Measurements from ENCODE around the gene COPS6. TPM values are rescaled to one million over a fixed set of nuclear protein-coding genes. Genes with fewer than 3 reads are reported as not detected.
A peak's percentile ranks its signal among the peaks of the same experiment; 100 is the strongest.

The COPS6 gene
- total RNA-seq, 1 donor from 2014 or later = 72.5 TPM

DNA sequence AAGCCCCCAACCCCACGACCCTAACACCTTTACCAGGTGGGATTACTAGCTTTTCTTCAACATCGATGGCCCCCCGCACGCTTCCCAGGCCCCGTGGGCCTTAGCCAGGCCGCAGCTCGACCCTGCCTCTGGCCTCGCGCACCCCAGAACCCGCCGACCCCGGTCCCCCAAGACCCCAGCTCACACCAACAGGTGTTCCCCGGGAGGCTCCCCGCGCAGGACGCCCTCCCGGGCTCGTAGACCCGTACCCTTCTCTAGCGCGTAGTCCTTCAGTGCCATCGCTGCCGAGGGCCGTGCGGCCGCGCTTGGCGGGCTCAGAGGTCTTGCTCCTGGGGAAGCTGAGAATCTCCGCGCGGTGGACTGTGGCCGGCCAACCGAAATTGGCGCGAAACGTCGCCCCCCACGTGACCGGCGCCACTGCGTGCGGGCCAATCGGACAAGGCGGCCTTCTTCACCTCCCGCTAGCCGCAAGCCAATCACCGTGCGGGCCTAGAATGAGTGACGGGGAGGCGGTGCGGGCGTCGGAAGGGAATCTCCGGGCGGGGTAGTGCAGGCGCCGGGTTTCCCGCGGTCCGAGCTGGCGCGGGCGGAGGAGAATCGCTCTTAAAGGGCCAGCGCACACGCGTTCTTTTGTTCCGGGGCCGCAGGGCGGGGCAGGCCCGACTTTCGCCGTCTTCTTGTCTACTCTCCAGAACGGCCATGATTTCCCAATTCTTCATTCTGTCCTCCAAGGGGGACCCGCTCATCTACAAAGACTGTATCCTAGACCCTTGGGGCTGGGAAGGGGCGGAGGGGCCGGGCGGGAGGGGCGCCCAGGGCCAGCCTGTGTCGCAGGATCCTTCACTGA lies 12.5 kb downstream of the COPS6 start, which contains the start of the genes AP4M1 and MCM7:
Gene AP4M1 (plus strand): TSS at position 628 of the 847 bp plus-strand sequence. CDS start 72 bp downstream, at position 700.
Gene MCM7 (minus strand): TSS at position 382 of the 847 bp plus-strand sequence. CDS start 103 bp downstream, at position 279.
- DNase-seq (ENCODE audit: low read depth) = peak; percentile 91

DNA sequence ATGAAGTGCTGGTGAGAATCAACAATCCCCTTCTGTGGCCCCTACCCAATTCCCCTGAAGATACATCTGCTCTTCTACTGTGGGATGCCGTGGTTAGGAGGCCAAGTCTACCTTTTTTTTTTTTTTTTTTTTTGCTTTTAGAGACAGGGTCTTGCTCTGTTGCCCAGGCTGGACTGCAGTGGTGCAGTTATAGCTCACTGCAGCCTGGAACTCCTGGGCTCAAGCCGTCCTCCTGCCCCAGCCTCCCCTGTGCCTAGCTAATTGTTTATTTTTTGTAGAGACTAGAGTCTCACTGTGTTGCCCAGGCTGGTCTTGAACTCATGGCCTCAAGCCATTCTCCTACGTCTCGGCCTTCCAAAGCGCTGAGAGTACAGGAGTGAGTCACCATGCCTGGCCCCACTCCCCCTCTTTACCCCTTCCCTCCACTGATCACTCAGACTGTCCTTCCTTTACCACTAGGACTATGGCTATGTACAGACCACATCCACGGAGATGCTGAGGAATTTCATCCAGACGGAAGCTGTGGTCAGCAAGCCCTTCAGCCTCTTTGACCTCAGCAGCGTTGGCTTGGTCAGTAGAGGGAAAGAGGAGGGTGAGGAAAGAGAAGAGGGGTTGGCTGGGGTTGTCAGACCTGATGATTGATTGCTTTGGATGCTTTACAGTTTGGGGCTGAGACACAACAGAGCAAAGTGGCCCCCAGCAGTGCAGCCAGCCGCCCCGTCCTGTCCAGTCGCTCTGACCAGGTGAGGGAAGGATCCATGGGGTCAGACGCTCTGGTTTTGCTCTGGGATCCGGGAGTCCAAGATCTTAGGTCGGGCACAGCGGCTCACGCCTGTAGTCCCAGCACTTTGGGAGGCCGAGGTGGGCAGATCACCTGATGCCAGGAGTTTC lies 14.4 kb downstream of the COPS6 start:
- DNase-seq (ENCODE audit: low read depth) = peak; percentile 58

DNA sequence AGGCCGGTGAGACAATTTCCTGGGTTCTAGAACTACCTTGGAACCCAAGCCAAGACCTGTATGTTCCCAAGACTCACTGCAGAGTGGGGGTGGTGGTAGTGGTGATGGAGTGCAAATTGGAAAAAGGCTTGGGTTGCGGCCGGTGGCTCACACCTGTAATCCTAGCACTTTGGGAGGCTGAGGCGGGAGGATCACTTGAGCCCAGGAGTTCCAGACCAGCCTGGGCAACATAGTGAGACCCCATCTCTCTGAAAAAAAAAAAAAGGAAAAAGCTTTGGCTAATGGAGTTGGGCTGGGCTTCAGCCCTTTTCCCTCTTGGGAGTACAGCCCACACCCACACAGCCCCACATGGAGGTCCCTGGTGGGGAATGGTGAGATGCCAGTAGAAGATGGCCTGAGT lies 16.8 kb downstream of the COPS6 start:
- no peak for DNase-seq (ENCODE audit: low read depth)

DNA sequence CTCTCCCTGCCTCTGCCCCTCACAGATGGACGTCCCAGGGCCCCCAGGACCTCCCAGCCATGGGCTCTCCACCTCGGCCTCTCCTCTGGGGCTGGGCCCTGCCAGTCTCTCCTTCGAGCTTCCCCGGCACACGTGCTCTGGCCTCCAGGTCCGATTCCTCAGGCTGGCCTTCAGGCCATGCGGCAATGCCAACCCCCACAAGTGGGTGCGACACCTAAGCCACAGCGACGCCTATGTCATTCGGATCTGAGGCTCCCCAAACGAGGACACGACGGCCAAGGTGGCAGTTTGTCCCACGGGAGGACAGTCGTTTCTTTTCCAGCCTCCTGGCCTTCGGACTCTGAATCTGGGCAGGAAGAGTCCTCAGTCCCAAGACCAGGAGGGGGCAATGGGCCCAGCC lies 17.9 kb downstream of the COPS6 start:
- DNase-seq (ENCODE audit: low read depth) = no peak

DNA sequence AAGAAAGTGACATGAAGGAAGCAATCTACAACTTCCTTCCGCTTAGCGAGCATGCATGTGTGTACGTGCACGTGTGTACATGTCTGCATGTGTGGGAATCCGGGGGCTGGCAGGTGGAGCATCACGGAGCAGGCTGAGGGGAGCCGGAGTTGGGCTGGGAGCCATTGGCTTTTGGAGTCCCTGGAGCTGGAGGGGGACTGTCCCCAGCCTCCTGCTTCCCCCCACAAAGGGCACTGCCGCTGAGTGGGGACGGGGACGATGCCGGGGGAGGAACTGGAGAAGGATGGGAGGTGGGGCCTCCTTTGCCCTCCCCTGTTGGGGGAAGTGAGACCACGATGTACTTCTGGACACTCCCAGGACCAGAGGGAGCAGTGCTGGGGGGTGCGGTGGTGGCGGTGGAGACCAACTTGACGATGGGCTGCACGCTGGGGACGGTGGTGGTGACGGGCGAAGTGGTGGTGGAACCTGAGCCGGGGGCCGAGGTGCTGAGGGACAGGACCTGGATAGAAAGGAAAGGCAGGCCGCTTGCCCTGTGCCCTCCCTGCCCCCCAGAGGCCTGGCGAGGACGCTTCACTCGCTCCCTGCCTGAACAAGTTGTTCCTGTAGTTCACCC lies 18.5 kb downstream of the COPS6 start:
- no peak for DNase-seq (ENCODE audit: low read depth)

DNA sequence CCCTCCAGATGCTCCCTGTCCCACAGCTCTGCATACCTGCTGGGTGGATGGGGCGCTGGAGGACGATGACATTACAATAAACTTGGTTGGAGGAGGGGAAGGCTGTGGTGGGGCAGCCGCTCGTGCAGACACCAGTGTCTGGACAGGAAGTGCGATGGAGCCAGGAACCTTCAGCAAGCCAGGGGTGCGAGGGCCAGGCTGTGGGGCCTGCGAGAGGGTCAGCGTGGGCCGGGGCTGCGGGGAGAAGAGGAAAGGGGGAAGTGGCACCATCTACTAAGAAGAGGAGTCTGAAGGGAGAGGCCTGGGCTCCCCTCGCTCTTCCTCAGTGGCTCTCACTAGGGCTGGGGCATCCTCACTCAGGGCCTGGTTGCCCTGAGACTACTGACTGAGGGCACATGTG lies 19.1 kb downstream of the COPS6 start:
- DNase-seq (ENCODE audit: low read depth) = no peak

DNA sequence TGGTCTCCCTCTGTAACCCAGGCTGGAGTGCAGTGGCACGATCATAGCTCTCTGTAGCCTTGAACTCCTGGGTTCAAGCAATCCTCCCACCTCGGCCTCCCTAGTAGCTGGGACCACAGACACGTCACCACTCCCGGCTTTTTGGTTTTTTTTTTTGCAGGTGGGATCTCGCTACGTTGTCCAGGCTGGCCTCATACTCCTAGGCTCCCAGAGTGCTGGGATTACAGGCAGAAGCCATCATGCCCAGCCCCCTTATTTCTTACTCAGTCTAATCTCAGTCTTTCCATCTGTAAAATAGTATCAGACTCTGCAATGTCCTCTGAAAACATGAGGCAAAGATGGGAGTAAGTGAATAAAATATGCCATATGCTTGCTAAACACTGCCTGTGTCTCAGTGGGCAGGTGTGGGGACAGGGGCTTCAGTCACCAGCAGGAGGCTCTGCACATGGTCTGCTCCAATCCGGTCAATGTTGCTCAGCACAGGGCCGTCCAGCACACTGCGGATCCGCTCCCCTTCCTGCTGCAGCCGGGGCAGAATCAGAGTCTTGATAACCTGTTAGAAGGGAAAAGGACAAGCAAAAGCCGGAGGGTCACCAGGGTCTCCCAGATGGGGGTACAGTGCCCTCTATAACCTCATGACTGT lies 20.9 kb downstream of the COPS6 start:
- no peak for DNase-seq (ENCODE audit: low read depth)

DNA sequence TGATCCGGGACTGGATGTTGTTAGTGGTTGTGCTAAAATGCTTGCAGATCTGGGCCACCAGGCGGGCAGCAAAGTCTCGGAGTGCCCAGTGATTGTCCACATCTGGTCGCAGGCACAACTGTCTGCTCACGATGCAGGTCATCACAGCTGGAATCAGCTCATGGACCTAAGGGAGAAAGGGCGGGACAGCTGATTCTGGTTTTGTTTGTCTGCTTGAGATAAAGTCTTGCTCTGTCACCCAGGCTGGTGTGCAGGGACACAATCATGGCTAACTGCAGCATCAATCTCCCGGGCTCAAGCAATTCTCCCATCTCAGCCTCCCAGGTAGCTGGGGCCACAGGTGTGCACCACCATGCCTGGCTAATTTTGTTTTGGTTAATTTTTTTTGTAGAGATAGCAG lies 22.4 kb downstream of the COPS6 start:
- no peak for DNase-seq (ENCODE audit: low read depth)

DNA sequence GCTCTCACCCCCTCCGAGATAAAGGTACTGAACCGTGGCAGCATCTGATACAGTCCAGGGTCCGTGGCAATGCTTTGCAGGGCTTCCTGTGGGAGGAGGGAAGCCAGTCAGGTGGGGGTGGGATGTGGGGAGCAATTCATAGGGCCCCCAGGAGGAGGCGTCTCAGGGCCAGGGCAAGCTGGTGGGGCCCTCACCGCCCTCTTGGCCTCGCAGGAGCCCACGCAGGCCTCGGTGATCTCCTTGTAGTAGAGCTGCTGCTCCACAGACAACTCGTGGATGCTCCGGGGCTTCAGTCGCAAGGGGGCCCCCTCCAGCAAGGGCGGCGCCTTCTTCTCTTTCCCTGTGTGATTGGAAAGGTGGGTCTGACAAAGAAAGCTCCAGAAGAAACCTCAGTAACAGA lies 23.1 kb downstream of the COPS6 start:
- no peak for DNase-seq (ENCODE audit: low read depth)

DNA sequence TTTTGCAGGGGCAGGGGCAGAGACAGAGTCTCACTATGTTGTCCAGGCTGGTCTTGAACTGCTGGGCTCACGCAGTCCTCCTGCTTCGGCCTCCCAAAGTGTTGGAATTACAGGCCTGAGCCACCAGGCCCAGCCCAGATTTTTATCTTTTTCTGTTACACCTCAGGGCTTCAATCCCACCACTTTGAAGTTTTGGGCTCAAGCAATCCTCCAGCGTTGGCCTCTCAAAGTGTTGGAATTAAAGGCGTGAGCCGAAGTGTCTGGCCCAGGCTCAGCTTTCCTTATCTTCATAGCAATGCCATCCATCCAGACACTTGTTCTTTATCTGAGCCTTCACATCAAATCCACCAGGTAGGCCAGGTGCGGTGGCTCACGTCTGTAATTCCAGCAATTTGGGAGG lies 26.3 kb downstream of the COPS6 start:
- DNase-seq (ENCODE audit: low read depth) = no peak

DNA sequence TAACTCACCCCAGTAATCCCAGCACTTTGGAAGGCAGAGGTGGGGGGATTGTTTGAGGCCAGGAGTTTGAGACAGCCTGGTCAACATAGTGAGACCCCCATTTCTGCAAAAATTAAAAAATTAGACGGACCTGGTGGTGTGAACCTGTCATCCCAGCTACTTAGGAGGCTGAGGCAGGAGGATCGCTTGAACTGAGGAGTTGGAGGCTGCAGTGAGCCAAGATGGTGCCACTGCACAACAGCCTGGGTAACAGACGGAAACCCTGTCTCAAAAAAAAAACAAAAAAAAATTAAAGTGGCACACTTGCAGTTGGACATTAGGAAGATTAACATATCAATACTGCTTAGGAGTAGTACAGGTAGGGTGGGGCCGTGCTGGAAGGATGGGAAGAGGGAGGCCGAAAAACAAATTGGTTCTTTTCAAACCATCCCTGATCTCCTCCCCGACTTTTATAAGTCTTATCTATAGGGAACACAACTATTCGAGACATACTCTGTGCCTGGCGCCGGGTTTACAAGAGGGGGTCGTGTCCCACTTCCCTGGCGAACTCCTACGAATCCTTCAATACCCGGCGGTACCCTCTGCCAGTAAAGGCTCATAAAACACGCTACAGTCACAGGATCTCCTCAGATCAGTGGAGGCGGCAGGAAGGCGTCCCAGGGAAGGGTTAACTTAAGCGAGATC lies 29.8 kb downstream of the COPS6 start:
- no peak for DNase-seq (ENCODE audit: low read depth)

DNA sequence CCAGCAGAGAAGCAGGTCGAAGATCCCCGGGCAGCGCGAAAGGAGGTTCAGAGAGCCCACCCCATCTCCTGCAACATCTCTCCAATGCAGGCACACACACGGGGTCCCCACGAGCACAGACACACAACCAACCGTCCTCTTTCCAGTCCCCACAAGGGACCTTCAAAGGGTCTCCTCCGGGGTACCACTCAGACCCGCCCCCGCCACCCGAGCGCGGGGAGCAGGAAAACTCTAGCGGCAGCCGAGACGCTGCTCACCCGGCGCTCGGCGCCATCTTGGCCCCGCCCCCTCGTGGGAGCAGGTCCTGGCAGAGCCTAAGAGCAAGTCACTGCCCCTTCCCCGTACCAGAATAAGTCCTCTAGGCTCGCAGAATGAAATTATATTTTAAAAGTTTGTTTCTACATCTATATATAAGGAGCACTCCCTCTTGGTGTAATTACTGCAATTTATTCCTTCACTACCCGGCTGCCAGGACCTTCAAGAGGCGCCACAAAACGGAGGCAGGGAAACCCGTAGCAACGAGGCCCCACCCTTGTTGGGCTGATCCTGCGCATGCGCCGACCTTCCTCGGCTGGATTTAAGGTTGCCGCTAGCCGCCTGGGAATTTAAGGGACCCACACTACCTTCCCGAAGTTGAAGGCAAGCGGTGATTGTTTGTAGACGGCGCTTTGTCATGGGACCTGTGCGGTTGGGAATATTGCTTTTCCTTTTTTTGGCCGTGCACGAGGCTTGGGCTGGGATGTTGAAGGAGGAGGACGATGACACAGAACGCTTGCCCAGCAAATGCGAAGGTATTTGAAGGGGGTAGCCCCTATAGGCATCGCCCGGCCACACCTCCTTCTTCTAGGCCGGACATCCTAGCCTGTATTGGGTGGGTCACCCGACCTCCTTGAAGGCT lies 30.6 kb downstream of the COPS6 start, which contains the start of the genes CNPY4 and TAF6:
Gene CNPY4 (plus strand): TSS at position 563 of the 898 bp plus-strand sequence. CDS start 111 bp downstream, at position 674.
Gene TAF6 (minus strand): TSS at position 287 of the 898 bp plus-strand sequence. CDS start 5,149 bp downstream, outside the sequence.
- peak; percentile 90 for DNase-seq (ENCODE audit: low read depth)

DNA sequence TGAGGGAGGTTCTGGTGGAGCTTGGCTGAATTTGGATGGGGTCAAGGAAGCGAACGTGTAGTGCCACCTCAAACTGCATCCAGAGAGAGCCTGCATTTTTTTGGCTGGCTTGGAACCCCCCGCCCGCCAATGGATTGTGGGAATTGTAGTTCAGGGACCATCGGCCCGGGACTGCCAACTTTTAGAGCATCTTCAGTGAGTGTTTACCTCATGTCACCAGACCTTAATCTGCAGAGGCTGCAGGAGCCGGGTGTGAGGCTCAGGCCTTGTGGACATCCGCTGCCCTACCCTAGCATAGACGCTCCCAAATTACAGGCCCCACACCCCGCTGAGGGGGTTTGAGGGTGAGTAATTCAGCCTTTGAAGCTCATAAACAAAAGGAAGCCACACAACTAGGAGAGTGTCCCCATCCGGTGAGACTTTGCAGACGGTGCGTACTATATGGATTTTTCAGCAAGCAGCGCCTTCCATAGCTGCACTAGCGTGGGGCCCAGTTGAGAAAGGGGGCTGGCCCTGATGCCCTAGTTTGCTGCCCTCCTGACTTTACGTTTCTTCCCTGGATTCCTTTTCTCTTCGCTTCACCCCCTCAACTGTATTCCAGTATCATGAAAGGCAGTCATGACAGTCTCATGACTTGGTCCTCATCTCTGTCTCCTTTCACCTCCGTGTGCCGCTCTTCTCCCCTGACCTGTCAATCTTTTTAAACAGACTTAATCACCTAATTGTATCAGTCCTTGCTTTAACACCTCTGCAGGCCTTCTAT lies 31.4 kb downstream of the COPS6 start:
- no peak for DNase-seq (ENCODE audit: low read depth)

DNA sequence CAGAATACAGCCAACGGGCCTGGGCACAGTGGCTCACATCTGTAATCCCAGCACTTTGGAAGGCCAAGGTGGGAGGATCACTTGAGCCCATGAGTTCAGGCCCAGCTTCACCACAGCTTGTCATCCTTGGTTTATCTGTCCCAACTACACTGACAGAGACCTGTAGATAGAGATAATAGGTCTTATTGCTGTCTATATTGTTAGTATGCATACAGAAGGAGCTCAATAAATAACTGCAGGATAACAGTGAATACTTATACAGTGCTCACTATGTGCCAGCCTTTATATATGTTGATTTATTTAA lies 31.9 kb downstream of the COPS6 start:
- no peak for DNase-seq (ENCODE audit: low read depth)

DNA sequence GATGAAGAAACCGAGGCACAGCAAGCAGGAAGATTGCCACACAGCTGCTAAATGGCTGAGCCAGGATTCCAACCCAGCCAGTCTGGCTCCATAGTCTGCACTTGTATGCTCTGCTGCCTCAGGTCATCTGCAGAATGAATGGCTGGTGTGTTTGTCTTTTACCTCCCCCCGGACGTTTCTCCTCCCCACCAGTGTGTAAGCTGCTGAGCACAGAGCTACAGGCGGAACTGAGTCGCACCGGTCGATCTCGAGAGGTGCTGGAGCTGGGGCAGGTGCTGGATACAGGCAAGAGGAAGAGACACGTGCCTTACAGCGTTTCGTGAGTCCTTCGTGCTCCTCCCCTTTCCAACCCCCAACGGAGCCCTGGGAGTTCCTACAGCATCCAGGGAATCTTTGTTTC lies 33.3 kb downstream of the COPS6 start:
- no peak for DNase-seq (ENCODE audit: low read depth)

DNA sequence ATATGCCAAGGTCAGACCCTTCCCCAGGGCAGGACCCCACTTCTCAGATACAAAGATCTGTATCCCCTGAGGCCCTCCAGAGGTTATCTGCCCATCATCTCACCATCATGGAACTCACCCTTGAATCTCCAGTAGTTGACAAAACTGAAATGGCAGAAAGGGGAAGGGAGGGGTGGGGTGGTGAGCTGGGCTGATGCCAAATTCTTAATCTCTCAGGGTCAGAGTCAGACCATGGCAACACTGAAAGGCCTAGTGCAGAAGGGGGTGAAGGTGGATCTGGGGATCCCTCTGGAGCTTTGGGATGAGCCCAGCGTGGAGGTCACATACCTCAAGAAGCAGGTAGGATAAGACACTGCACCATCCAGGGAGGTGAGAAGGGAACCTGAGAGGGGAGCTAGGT lies 33.8 kb downstream of the COPS6 start:
- DNase-seq (ENCODE audit: low read depth) = no peak

DNA sequence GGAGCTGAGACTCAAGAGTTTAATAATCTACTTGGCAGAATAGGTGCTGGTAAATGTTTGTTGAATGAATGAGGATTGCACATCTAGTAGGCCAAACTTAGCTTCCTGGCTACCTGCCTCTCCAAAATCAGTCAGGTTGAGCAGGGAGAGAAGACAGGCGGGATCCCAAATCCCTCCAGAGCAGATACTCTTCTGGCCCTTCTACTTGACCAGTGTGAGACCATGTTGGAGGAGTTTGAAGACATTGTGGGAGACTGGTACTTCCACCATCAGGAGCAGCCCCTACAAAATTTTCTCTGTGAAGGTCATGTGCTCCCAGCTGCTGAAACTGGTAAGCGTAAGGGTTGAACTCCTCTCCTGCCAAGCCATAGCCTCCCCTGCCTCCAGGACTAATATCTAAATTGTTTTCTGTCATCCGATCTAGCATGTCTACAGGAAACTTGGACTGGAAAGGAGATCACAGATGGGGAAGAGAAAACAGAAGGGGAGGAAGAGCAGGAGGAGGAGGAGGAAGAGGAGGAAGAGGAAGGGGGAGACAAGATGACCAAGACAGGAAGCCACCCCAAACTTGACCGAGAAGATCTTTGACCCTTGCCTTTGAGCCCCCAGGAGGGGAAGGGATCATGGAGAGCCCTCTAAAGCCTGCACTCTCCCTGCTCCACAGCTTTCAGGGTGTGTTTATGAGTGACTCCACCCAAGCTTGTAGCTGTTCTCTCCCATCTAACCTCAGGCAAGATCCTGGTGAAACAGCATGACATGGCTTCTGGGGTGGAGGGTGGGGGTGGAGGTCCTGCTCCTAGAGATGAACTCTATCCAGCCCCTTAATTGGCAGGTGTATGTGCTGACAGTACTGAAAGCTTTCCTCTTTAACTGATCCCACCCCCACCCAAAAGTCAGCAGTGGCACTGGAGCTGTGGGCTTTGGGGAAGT lies 35.8 kb downstream of the COPS6 start:
- DNase-seq (ENCODE audit: low read depth) = no peak

Data from renal cortical epithelial cell (primary cell).